Smooth muscle cell (in vitro differentiated cells): ENCODE measurements around the gene MPPED1. TPM values are rescaled to one million over a fixed set of nuclear protein-coding genes. Genes with fewer than 3 reads are reported as not detected.

Source experiments
- DNase-seq: peaks from one replicate; lab custom pipeline; 2025; ENCODE audit not compliant: unreplicated experiment; lab: John Stamatoyannopoulos, UW
- H2AFZ ChIP-seq: fragments of 200-600 bp; sonication (generic); 2 replicates; pipeline ENCODE4 v1.6.0; 2016; ENCODE audit warnings: antibody characterized with exemption, low read depth, mild to moderate bottlenecking
- H3F3A ChIP-seq: fragments of 200-600 bp; sonication (generic); 2 replicates; pipeline ENCODE4 v1.6.0; 2017; ENCODE audit warnings: antibody characterized with exemption, low read depth
- H3K27ac ChIP-seq: fragments of 200-600 bp; sonication (generic); 2 replicates; pipeline ENCODE4 v1.5.1; 2016; ENCODE audit warnings: low read depth, mild to moderate bottlenecking
- H3K27me3 ChIP-seq: fragments of 200-600 bp; sonication (generic); 2 replicates; pipeline ENCODE4 v1.6.1; 2016; ENCODE audit warnings: low read depth, mild to moderate bottlenecking
- H3K36me3 ChIP-seq: fragments of 200-600 bp; sonication (generic); 2 replicates; pipeline ENCODE4 v1.5.1; 2016; ENCODE audit warnings: low read depth
- H3K4me1 ChIP-seq: fragments of 200-600 bp; sonication (generic); 2 replicates; pipeline ENCODE4 v1.5.1; 2016; ENCODE audit warnings: low read depth
- H3K4me2 ChIP-seq: fragments of 200-600 bp; sonication (generic); 2 replicates; pipeline ENCODE4 v1.6.0; 2016; ENCODE audit warnings: mild to moderate bottlenecking
- H3K4me3 ChIP-seq: fragments of 200-600 bp; sonication (generic); 2 replicates; pipeline ENCODE4 v1.5.1; 2016; ENCODE audit warnings: mild to moderate bottlenecking
- H3K79me2 ChIP-seq: fragments of 200-600 bp; sonication (generic); 2 replicates; pipeline ENCODE4 v1.6.0; 2016; ENCODE audit warnings: low read depth, mild to moderate bottlenecking
- H3K9ac ChIP-seq: fragments of 200-600 bp; sonication (generic); 2 replicates; pipeline ENCODE4 v1.6.0; 2016; ENCODE audit warnings: low read depth
- H3K9me3 ChIP-seq: fragments of 200-600 bp; sonication (generic); replicated peaks from 2 replicates; pipeline ENCODE4 v1.5.1; 2016; ENCODE audit warnings: low read depth
- H4K20me1 ChIP-seq: fragments of 200-600 bp; sonication (generic); 2 replicates; pipeline ENCODE4 v1.6.0; 2016; ENCODE audit warnings: low read depth
- WGBS: methylation state at CpG from one replicate; pipeline ENCODE4 v1.1.7; 2016; ENCODE audit warnings: low lambda C conversion rate; 5-methylcytosine and 5-hydroxymethylcytosine counted together
- polyA plus RNA-seq: library from polyadenylated mRNA; unstranded; fragments of >200 nt; fragmentation: Nextera tagmentation; extraction: Ambion mirVana; gene quantifications from 2 replicates; pipeline ENCODE4 v1.2.1, GENCODE V29; 2016
- total RNA-seq: library from RNA; depleted of rRNA; stranded (reverse); fragments of >200 nt; gene quantifications from 2 replicates; pipeline ENCODE4 v1.2.3, GENCODE V29; 2014
- TF ChIP-seq, protein P1 (sequence below): fragments of 200-600 bp; sonication (generic); IDR thresholded peaks from 2 replicates; pipeline ENCODE4 v1.5.1; 2017; ENCODE audit warnings: borderline replicate concordance, mild to moderate bottlenecking, antibody characterized with exemption; ENCODE audit not compliant: insufficient read depth, poor library complexity, severe bottlenecking

Gene MPPED1
- total and polyA plus RNA-seq, 2 experiments from 2014 or later: not detected

DNA sequence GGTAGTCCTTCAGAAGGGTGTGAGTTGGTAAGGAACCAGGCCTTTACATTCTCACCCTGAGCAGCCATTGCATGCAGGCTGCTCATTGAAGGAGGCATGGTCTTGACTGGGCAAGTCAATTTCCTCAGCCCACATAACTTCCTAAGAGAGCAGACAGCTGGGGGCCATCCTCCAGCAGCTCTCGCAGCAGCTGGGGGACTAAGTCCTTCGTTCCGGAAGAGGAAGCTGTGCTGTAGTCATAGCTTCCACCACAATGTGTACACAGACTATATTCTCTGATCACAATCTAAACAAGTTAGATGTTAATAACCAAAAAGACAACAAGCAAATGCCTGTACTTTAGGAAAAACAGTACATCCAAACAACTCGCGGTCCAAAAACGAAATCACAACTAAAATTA lies 30.1 kb upstream of the MPPED1 start:
- WGBS: 69% methylated on average over 6 of the region's 6 CpGs

DNA sequence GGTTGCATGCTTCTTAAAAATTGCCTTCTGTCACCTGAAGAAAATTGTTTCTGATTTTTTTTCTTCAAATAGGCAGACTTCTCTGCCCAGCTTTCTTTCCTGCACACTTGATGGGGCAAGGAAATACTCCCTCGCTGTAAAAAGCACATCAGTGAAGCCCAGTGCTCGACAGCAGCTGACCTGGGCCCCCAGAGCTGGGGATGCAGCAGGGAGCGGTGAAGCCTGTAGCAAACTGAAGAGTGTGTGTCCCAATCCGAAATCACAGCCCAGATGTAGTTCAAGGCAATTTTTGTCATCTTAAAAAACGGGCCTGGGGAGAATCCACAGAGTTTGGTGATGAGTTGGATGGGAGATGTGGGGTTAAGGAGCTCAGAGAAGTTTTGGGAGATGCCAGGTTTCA lies 27.0 kb upstream of the MPPED1 start:
- no peaks in the 10 kb centered on the region for H3K79me2 ChIP-seq
- no peak overlapping the region for H2AFZ ChIP-seq
- TF ChIP-seq, protein P1, sequence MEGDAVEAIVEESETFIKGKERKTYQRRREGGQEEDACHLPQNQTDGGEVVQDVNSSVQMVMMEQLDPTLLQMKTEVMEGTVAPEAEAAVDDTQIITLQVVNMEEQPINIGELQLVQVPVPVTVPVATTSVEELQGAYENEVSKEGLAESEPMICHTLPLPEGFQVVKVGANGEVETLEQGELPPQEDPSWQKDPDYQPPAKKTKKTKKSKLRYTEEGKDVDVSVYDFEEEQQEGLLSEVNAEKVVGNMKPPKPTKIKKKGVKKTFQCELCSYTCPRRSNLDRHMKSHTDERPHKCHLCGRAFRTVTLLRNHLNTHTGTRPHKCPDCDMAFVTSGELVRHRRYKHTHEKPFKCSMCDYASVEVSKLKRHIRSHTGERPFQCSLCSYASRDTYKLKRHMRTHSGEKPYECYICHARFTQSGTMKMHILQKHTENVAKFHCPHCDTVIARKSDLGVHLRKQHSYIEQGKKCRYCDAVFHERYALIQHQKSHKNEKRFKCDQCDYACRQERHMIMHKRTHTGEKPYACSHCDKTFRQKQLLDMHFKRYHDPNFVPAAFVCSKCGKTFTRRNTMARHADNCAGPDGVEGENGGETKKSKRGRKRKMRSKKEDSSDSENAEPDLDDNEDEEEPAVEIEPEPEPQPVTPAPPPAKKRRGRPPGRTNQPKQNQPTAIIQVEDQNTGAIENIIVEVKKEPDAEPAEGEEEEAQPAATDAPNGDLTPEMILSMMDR: no peak
- peaks cover 24% of the 10 kb centered on the region for H3K27me3 ChIP-seq
- DNase-seq: no peak
- no peak overlapping the region for H3K4me3 ChIP-seq
- no peaks in the 10 kb centered on the region for H3K9me3 ChIP-seq
- H3K27ac ChIP-seq: no peak overlapping the region
- peaks cover 6% of the 10 kb centered on the region for H3K4me1 ChIP-seq
- no peak overlapping the region for H3K4me2 ChIP-seq
- H3F3A ChIP-seq: no peaks in the 10 kb centered on the region
- no peak overlapping the region for H3K9ac ChIP-seq
- no peaks in the 10 kb centered on the region for H3K36me3 ChIP-seq
- WGBS: 69% methylated on average over 5 of the region's 5 CpGs
- H4K20me1 ChIP-seq: no peaks in the 10 kb centered on the region

More for the DNA sequence above, 30.1 kb upstream of the MPPED1 start:
- Histone ChIP-seq H3K4me1 (peaks cover 6% of the 10 kb centered on the region), H3K27ac (no peak overlapping the region), H3K9ac (no peak overlapping the region), H3K27me3 (peaks cover 10% of the 10 kb centered on the region), H3K9me3 (no peaks in the 10 kb centered on the region), H3K4me2 (no peak overlapping the region), H3K4me3 (no peak overlapping the region), H3K79me2 (no peaks in the 10 kb centered on the region), H2AFZ (no peak overlapping the region), H4K20me1 (no peaks in the 10 kb centered on the region), H3F3A (no peaks in the 10 kb centered on the region), H3K36me3 (no peaks in the 10 kb centered on the region)
- no peak for DNase-seq
- TF ChIP-seq, protein P1: no peak

DNA sequence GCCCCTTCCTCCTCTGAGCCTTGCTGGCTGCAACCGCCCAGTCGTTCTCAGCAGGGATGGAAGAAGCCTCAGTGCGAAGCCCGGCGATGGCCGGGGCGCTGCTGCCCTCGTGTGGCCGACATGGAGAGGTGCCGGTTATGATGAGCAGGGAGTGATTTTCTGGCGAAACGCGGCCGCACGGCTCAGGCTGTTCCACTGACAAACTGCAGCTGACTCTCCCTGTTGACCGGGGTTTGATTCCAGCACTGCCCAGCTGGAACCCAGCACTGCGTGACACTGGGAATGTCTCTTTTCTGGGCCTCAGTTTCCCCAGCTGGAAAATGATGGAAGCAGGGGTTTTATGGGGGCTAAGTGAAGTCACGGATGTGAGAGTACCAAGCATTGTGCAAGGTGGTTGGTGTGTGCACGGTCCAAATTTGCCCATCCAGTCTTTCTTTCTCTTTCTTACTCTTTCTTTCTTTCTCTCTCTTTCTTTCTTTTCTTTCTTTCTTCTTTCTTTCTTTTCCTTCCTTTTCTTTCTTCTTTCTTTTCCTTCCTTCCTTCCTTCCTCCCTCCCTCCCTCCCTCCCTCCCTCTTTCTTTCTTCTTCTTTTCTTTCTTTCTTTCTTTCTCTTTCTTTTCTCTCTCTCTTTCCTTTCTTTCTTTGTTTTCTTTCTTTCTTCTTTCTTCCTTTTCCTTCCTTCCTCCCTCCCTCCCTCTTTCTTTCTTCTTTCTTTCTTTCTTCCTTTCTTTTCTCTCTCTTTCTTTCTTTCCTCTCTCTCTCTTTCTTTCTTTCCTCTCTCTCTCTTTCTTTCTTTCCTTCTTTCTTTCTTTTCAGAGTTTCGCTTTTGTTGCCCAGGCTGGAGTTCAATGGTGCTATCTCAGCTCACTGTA lies 25.8 kb upstream of the MPPED1 start:
- no peaks in the 10 kb centered on the region for H4K20me1 ChIP-seq
- H3K4me3 ChIP-seq: no peak overlapping the region
- H3K36me3 ChIP-seq: no peaks in the 10 kb centered on the region
- no peak overlapping the region for H3K27ac ChIP-seq
- 13% methylated on average over 20 of the region's 20 CpGs for WGBS
- TF ChIP-seq, protein P1: peak; percentile 94
- no peak overlapping the region for H2AFZ ChIP-seq
- DNase-seq: peak; percentile 63
- no peak overlapping the region for H3K9ac ChIP-seq
- H3F3A ChIP-seq: no peaks in the 10 kb centered on the region
- no peak overlapping the region for H3K4me2 ChIP-seq
- no peaks in the 10 kb centered on the region for H3K9me3 ChIP-seq
- peaks cover 24% of the 10 kb centered on the region for H3K27me3 ChIP-seq
- peaks cover 6% of the 10 kb centered on the region for H3K4me1 ChIP-seq
- no peaks in the 10 kb centered on the region for H3K79me2 ChIP-seq
